ENCODE data around the gene USP26. TPM values are rescaled to one million over a fixed set of nuclear protein-coding genes. Genes with fewer than 3 reads are reported as not detected.
A peak's percentile ranks its signal among the peaks of the same experiment; 100 is the strongest.
"Not testable (repeated sequence)": the region's sequence is repeated elsewhere in the genome, so short reads cannot be mapped to it uniquely, and the experiment has no call there.

Gene USP26
- total RNA-seq, 1 experiment from 2014 or later = not detected

DNA sequence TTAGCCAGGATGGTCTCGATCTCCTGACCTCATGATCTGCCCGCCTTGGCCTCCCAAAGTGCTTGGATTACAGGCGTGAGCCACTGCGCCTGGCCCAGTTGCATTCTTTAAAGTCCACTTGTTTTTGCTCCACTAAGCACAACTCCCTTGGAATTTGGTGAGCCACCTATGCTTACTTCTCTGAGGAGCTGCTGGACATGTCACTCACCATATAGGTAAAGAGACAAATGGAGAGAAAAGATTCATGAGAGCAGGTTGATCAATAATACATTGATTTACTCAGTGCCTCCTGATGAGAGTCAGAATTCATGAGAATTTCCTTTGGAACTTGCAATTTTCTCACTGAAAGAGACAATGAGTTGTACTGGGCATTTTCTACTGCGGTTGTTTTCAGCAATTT is 48.2 kb downstream of the USP26 start:
- H3K79me2 ChIP-seq (ENCODE audit: low read length) = no peaks in the 10 kb centered on the region
- H3K27me3 ChIP-seq (ENCODE audit: low read length) = no peaks in the 10 kb centered on the region
- intact Hi-C loops (cut with micrococcal nuclease) = loop anchor here (5.0 kb wide), 1 partner anchor 44 kb away; no protein-coding TSS in a partner anchor
- POLR2A ChIA-PET (ENCODE audit: unreplicated experiment) = no interaction called here
- no peak overlapping the region for H3K9ac ChIP-seq (ENCODE audit: low read length)
- peaks cover 11% of the 10 kb centered on the region for H3K4me1 ChIP-seq (ENCODE audit: insufficient read depth, low read length)
- H3K9me2 ChIP-seq (replicated peaks; ENCODE audit: low read length) = no peaks in the 10 kb centered on the region
- no peak overlapping the region for H3K4me3 ChIP-seq (ENCODE audit: low read length)
- no peak overlapping the region for H3K27ac ChIP-seq (ENCODE audit: low read length)
- TF ChIP-seq EZH2phosphoT487 (IDR thresholded peaks at IDR 0.05; ENCODE audit: borderline replicate concordance, low read length) (no peak), EZH2 (IDR thresholded peaks at IDR 0.05; ENCODE audit: low read length, unreplicated experiment) (no peak), CTCF (conservative IDR thresholded peaks at IDR 0.05; ENCODE audit: low read depth, low read length) (no peak)
- no peak for DNase-seq
- BruUV-seq (replicated peaks) = no TSS peak
- no peaks in the 10 kb centered on the region for H3K9me3 ChIP-seq (ENCODE audit: low read length)
- no peaks in the 10 kb centered on the region for H4K20me1 ChIP-seq (ENCODE audit: low read length)
- H3K4me2 ChIP-seq (ENCODE audit: low read length) = no peak overlapping the region
- no peak for ATAC-seq
- no peaks in the 10 kb centered on the region for H3F3A ChIP-seq (ENCODE audit: low read length, unreplicated experiment)
- CTCF ChIA-PET = no interaction called here
- H2AFZ ChIP-seq (ENCODE audit: low read length) = no peak overlapping the region
- H3K36me3 ChIP-seq (ENCODE audit: low read depth, low read length) = no peaks in the 10 kb centered on the region

- H3K9me2 ChIP-seq (replicated peaks; ENCODE audit: low read length) = no peaks in the 10 kb centered on the region
- no peak overlapping the region for H3K4me3 ChIP-seq (ENCODE audit: low read length)
- no peaks in the 10 kb centered on the region for H3K9me3 ChIP-seq (ENCODE audit: low read length)
- intact Hi-C loops (cut with micrococcal nuclease) = loop anchor here (1.0 to 5.0 kb wide), 5 partner anchors 46 to 410 kb away; no protein-coding TSS in a partner anchor
- H4K20me1 ChIP-seq (ENCODE audit: low read length) = no peaks in the 10 kb centered on the region
- H3K36me3 ChIP-seq (ENCODE audit: low read depth, low read length) = no peaks in the 10 kb centered on the region
- no peak overlapping the region for H3K4me2 ChIP-seq (ENCODE audit: low read length)
- no peaks in the 10 kb centered on the region for H3K4me1 ChIP-seq (ENCODE audit: insufficient read depth, low read length)
- no peak overlapping the region for H3K9ac ChIP-seq (ENCODE audit: low read length)
- no peak overlapping the region for H3K27ac ChIP-seq (ENCODE audit: low read length)
- ChIA-PET CTCF (interaction anchor here (0.6 to 1.3 kb wide), 6 partner anchors 8 to 204 kb away, joined by 3 to 6 read pairs (median 4); no protein-coding TSS in a partner anchor), POLR2A (ENCODE audit: unreplicated experiment) (no interaction called here)
- TF ChIP-seq EZH2phosphoT487 (IDR thresholded peaks at IDR 0.05; ENCODE audit: borderline replicate concordance, low read length) (no peak), EZH2 (IDR thresholded peaks at IDR 0.05; ENCODE audit: low read length, unreplicated experiment) (no peak), CTCF (conservative IDR thresholded peaks at IDR 0.05; ENCODE audit: low read depth, low read length) (no peak)
- no peaks in the 10 kb centered on the region for H3K79me2 ChIP-seq (ENCODE audit: low read length)
- no peak for DNase-seq
- H3K27me3 ChIP-seq (ENCODE audit: low read length) = no peaks in the 10 kb centered on the region
- no peak for ATAC-seq
- no peak overlapping the region for H2AFZ ChIP-seq (ENCODE audit: low read length)
- no TSS peak for BruUV-seq (replicated peaks)
- H3F3A ChIP-seq (ENCODE audit: low read length, unreplicated experiment) = no peaks in the 10 kb centered on the region
Measured at GRCh38 chrX:133046601-133047000, 50.3 kb downstream of the USP26 start.

- Histone ChIP-seq H4K20me1 (ENCODE audit: low read length) (no peaks in the 10 kb centered on the region), H3K9me2 (replicated peaks; ENCODE audit: low read length) (no peaks in the 10 kb centered on the region), H3K79me2 (ENCODE audit: low read length) (no peaks in the 10 kb centered on the region), H3F3A (ENCODE audit: low read length, unreplicated experiment) (no peaks in the 10 kb centered on the region), H3K4me1 (ENCODE audit: insufficient read depth, low read length) (no peaks in the 10 kb centered on the region), H3K4me3 (ENCODE audit: low read length) (no peak overlapping the region), H3K4me2 (ENCODE audit: low read length) (no peak overlapping the region), H3K27me3 (ENCODE audit: low read length) (no peaks in the 10 kb centered on the region), H3K36me3 (ENCODE audit: low read depth, low read length) (no peaks in the 10 kb centered on the region), H3K27ac (ENCODE audit: low read length) (no peak overlapping the region), H3K9ac (ENCODE audit: low read length) (no peak overlapping the region), H2AFZ (ENCODE audit: low read length) (no peak overlapping the region), H3K9me3 (ENCODE audit: low read length) (no peaks in the 10 kb centered on the region)
- DNase-seq (peak; percentile 60), ATAC-seq (peak; percentile 76)
- CTCF ChIA-PET = interaction anchor here (0.6 to 1.3 kb wide), 7 partner anchors 8 to 205 kb away, joined by 3 to 6 read pairs (median 4); no protein-coding TSS in a partner anchor
- TF ChIP-seq EZH2phosphoT487 (IDR thresholded peaks at IDR 0.05; ENCODE audit: borderline replicate concordance, low read length) (no peak), CTCF (conservative IDR thresholded peaks at IDR 0.05; ENCODE audit: low read depth, low read length) (peak; percentile 80)
- POLR2A ChIA-PET (ENCODE audit: unreplicated experiment) = no interaction called here
- intact Hi-C loops (cut with micrococcal nuclease) = loop anchor here (1.0 to 5.0 kb wide), 5 partner anchors 46 to 409 kb away; no protein-coding TSS in a partner anchor
- BruUV-seq (replicated peaks) = no TSS peak
Measured at GRCh38 chrX:133045986-133046385, 50.9 kb downstream of the USP26 start.

DNA sequence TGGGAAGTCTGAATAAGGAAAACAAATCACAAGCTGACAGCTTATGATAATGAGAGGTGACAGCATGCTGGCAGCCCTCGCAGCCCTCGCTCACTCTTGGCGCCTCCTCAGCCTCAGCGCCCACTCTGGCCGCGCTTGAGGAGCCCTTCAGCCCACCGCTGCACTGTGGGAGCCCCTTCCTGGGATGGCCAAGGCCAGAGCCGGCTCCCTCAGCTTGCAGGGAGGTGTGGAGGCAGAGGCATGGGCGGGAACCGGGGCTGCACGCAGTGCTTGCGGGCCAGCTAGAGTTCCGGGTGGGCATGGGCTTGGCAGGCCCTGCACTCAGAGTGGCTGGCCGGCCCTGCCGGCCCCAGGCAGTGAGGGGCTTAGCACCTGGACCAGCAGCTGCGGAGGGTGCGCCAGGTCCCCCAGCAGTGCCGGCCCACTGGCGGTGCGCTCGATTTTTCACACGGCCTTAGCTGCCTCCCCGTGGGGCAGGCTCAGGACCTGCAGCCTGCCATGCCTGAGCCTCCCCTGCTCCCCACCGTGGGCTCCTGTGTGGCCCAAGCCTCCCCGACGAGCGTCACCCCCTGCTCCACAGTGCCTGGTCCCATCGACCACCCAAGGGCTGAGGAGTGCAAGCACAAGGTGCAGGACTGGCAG is 52.6 kb downstream of the USP26 start:
- DNase-seq; H3K4me2 ChIP-seq (ENCODE audit: low read length); H4K20me1 ChIP-seq (ENCODE audit: low read length); H3K27me3 ChIP-seq (ENCODE audit: low read length); H3K4me3 ChIP-seq (ENCODE audit: low read length); ATAC-seq; H3K9me3 ChIP-seq (ENCODE audit: low read length); H3K79me2 ChIP-seq (ENCODE audit: low read length); intact Hi-C loops (cut with micrococcal nuclease); BruUV-seq (replicated peaks); H2AFZ ChIP-seq (ENCODE audit: low read length); H3K9me2 ChIP-seq (replicated peaks; ENCODE audit: low read length); H3K9ac ChIP-seq (ENCODE audit: low read length); H3K36me3 ChIP-seq (ENCODE audit: low read depth, low read length); H3K27ac ChIP-seq (ENCODE audit: low read length); H3K4me1 ChIP-seq (ENCODE audit: insufficient read depth, low read length); H3F3A ChIP-seq (ENCODE audit: low read length, unreplicated experiment): not testable (repeated sequence)
- ChIA-PET POLR2A (ENCODE audit: unreplicated experiment) (interaction anchor here (0.6 kb wide), 1 partner anchor 617 kb away, joined by 4 read pairs; no protein-coding TSS in a partner anchor), CTCF (interaction anchor here (0.6 kb wide), 1 partner anchor 80 kb away, joined by 3 read pairs; no protein-coding TSS in a partner anchor)
